Neural crest cell (in vitro differentiated cells): Measurements from ENCODE around the gene DCUN1D4. TPM values are rescaled to one million over a fixed set of nuclear protein-coding genes. Genes with fewer than 3 reads are reported as not detected.
A peak's percentile ranks its signal among the peaks of the same experiment; 100 is the strongest.
"Not testable (repeated sequence)": the region's sequence is repeated elsewhere in the genome, so short reads cannot be mapped to it uniquely, and the experiment has no call there.

Experiments used
- DNase-seq: peaks from one replicate; pipeline ENCODE4 v3.0.0; 2021; ENCODE audit warnings: low read depth, mixed read lengths, low spot score
- H3K27ac Mint-ChIP-seq: one replicate; pipeline ENCODE4 v1.8.0; 2021; ENCODE audit warnings: mild to moderate bottlenecking, mixed read lengths; ENCODE audit not compliant: unreplicated experiment
- H3K27me3 Mint-ChIP-seq: 2 replicates; pipeline ENCODE4 v1.8.0; 2021; ENCODE audit warnings: low read depth, mild to moderate bottlenecking, mixed read lengths
- H3K36me3 Mint-ChIP-seq: 2 replicates; pipeline ENCODE4 v1.8.0; 2021; ENCODE audit warnings: low read depth, mild to moderate bottlenecking, mixed read lengths
- H3K4me1 Mint-ChIP-seq: 2 replicates; pipeline ENCODE4 v1.8.0; 2021; ENCODE audit warnings: mixed read lengths
- H3K4me3 Mint-ChIP-seq: one replicate; pipeline ENCODE4 v1.8.0; 2021; ENCODE audit warnings: mild to moderate bottlenecking, mixed read lengths
- H3K9me3 Mint-ChIP-seq: 2 replicates; pipeline ENCODE4 v1.8.0; 2021; ENCODE audit warnings: mixed read lengths
- CTCF ChIP-seq: fragments of 200-600 bp; sonication (generic); conservative IDR thresholded peaks from 2 replicates; pipeline ENCODE4 v1.5.0; 2021; ENCODE audit warnings: antibody characterized with exemption, mild to moderate bottlenecking
- total RNA-seq: library from RNA; stranded (reverse); gene quantifications from 2 replicates; pipeline ENCODE4 v1.2.1, GENCODE V29; 2021

The DCUN1D4 gene
- total RNA-seq, 1 donor from 2014 or later, result 69.0 TPM

- Mint-ChIP-seq H3K4me3 (no peak overlapping the region), H3K4me1 (peaks cover 10% of the 10 kb centered on the region), H3K27me3 (no peaks in the 10 kb centered on the region), H3K36me3 (peaks cover 30% of the 10 kb centered on the region), H3K9me3 (no peaks in the 10 kb centered on the region), H3K27ac (no peak overlapping the region)
- no peak for TF ChIP-seq CTCF
- no peak for DNase-seq
These were observed 41.7 kb downstream of the DCUN1D4 start for GRCh38 chr4:51884606-51885005.

GRCh38 chr4:51885363-51885762 lies 42.4 kb downstream of the DCUN1D4 start:
- peaks cover 30% of the 10 kb centered on the region for H3K36me3 Mint-ChIP-seq
- H3K4me1 Mint-ChIP-seq, result peaks cover 10% of the 10 kb centered on the region
- H3K4me3 Mint-ChIP-seq, result no peak overlapping the region
- TF ChIP-seq CTCF, result peak; percentile 57
- DNase-seq, result no peak
- H3K9me3 Mint-ChIP-seq, result no peaks in the 10 kb centered on the region
- H3K27ac Mint-ChIP-seq, result no peak overlapping the region
- H3K27me3 Mint-ChIP-seq, result no peaks in the 10 kb centered on the region

- DNase-seq, result no peak
- H3K27me3 Mint-ChIP-seq, result no peaks in the 10 kb centered on the region
- H3K4me3 Mint-ChIP-seq, result no peak overlapping the region
- peak overlapping the region; percentile 55 for H3K27ac Mint-ChIP-seq
- TF ChIP-seq CTCF, result no peak
- H3K4me1 Mint-ChIP-seq, result peaks cover 3% of the 10 kb centered on the region
- no peaks in the 10 kb centered on the region for H3K9me3 Mint-ChIP-seq
- H3K36me3 Mint-ChIP-seq, result peaks cover 11% of the 10 kb centered on the region
These were observed 47.8 kb downstream of the DCUN1D4 start for GRCh38 chr4:51890760-51891159.

- not testable (repeated sequence) for H3K27me3 Mint-ChIP-seq, DNase-seq, H3K9me3 Mint-ChIP-seq, H3K27ac Mint-ChIP-seq, H3K4me3 Mint-ChIP-seq
- H3K36me3 Mint-ChIP-seq, result peaks cover 19% of the 10 kb centered on the region
- H3K4me1 Mint-ChIP-seq, result peaks cover 16% of the 10 kb centered on the region
These were observed 50.4 kb downstream of the DCUN1D4 start for GRCh38 chr4:51893402-51893801.

- Mint-ChIP-seq H3K4me3 (no peak overlapping the region), H3K27me3 (no peaks in the 10 kb centered on the region), H3K27ac (no peak overlapping the region), H3K4me1 (peaks cover 16% of the 10 kb centered on the region), H3K9me3 (no peaks in the 10 kb centered on the region), H3K36me3 (peaks cover 19% of the 10 kb centered on the region)
- no peak for TF ChIP-seq CTCF
- no peak for DNase-seq
These were observed 51.2 kb downstream of the DCUN1D4 start for GRCh38 chr4:51894059-51894645.

- no peaks in the 10 kb centered on the region for H3K27me3 Mint-ChIP-seq
- H3K4me1 Mint-ChIP-seq, result peaks cover 16% of the 10 kb centered on the region
- H3K9me3 Mint-ChIP-seq, result no peaks in the 10 kb centered on the region
- TF ChIP-seq CTCF, result no peak
- peaks cover 19% of the 10 kb centered on the region for H3K36me3 Mint-ChIP-seq
- no peak overlapping the region for H3K4me3 Mint-ChIP-seq
- H3K27ac Mint-ChIP-seq, result peak overlapping the region; percentile 57
- DNase-seq, result no peak
These were observed 52.2 kb downstream of the DCUN1D4 start for GRCh38 chr4:51895158-51895557.
